CD4-positive, alpha-beta T cell treated with Interferon alpha-2 for 1 hour (primary cell): ENCODE data around the gene METRN.

Experiments
- DNase-seq, 2 donors: peaks; one replicate each; pipeline ENCODE4 v3.0.0-alpha.2; 2020 to 2022

The METRN gene

GRCh38 chr16:725463-726187 is 10.7 kb downstream of the METRN start:
- DNase-seq, result no peak

GRCh38 chr16:726188-726437 is 11.2 kb downstream of the METRN start:
- DNase-seq, result no peak

DNA sequence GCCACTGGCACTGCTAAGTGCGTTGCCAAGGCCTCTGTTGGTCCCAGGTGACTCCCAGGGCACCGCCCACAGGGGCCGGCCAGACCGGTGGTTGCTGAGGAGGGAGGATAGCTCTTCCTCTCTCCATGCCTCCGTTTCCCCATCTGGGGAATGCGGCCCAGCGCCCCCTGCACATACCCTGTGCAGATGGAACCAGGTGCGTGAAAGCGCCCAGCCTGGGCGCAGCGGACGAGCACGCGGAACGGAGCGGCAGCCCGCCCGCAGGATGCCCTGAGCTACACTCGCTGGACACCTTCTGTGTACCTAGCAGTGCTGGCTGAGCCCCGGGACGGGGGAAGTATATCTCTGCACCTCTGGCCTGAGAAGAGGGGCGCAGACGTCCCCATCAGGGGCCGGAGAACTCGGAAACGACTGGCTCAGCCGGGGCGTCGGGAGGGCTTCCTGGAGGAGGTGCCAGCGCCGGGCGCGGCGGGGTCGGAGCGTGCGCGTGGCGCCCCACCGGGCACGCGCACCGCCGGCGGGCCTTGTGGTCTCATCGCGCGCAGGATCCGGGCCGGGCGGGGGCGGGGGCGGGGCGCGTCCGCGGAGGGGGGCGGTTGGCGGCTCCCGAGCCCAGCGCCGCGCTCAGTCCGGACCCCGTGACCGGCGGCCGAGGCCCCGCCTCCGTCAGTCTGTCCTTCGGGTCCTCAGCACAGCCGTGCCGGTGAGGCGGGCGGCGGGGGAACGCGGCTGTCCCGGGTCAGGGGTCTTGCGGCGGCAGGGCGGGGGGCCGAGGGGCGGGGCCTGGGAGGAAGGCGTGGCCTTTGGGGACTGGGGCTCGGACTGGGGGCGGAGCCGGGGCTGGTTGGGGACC is 11.7 kb downstream of the METRN start, which contains the start of the genes CCDC78 and HAGHL:
Gene CCDC78, minus strand, starts transcription at position 6 of the 853 bp plus-strand sequence. CDS start 76 bp downstream, outside the sequence.
Gene HAGHL, plus strand, starts transcription at position 669 of the 853 bp plus-strand sequence. CDS start 404 bp downstream, outside the sequence.
- DNase-seq, result peak; percentile 58 to 76

DNA sequence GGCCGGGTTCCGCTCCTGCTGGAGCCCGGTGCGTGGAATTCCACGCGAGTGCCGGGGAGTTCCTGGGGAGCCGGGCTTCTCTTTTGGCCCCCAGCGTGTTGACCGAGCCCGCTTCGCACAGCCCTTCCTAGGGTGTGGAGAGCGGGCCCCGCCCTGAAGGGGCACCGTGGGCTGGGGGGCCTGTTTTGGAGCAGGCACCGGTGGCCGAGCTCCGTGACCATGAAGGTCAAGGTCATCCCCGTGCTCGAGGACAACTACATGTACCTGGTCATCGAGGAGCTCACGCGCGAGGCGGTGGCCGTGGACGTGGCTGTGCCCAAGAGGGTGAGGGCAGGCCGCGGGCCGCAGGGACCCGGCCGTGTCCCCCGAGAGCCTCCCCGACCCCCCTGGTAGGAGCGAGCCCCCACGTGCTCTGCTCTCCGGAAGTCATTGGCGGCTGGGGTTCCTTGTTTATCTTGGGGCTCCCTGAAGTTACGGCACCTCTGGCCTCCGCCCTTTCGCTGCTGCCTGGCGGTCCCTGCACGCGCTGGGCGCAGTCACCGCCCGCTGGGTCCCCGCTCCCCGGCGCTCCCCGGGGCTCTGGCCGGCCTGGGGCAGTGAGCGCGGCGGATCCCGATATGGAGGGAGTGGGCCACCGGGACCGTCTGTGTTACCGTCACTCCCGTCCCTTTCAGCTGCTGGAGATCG is 12.5 kb downstream of the METRN start:
- peak; percentile 16 to 44 for DNase-seq

DNA sequence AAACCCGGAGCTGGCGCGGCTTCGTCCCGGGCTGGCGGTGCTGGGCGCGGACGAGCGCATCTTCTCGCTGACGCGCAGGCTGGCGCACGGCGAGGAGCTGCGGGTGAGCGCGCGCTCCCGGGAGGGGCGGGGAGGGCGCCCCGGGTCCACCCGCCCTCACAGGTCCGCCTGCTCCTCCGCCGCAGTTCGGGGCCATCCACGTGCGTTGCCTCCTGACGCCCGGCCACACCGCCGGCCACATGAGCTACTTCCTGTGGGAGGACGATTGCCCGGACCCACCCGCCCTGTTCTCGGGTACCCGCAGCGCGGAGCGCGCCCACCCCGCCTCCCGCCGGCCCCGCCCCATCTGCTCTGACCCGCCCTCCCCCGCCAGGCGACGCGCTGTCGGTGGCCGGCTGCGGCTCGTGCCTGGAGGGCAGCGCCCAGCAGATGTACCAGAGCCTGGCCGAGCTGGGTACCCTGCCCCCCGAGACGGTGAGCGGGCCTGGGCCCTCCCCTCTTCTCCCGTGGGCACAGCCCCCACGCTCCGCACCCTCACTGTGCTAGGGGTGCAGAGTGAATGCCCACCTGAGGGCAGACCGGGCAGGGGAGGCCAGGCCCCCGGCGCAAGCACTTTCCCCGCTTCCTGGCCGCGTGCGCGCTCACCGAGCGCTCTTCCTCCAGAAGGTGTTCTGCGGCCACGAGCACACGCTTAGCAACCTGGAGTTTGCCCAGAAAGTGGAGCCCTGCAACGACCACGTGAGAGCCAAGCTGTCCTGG is 13.4 kb downstream of the METRN start:
- peak; percentile 71 to 78 for DNase-seq

DNA sequence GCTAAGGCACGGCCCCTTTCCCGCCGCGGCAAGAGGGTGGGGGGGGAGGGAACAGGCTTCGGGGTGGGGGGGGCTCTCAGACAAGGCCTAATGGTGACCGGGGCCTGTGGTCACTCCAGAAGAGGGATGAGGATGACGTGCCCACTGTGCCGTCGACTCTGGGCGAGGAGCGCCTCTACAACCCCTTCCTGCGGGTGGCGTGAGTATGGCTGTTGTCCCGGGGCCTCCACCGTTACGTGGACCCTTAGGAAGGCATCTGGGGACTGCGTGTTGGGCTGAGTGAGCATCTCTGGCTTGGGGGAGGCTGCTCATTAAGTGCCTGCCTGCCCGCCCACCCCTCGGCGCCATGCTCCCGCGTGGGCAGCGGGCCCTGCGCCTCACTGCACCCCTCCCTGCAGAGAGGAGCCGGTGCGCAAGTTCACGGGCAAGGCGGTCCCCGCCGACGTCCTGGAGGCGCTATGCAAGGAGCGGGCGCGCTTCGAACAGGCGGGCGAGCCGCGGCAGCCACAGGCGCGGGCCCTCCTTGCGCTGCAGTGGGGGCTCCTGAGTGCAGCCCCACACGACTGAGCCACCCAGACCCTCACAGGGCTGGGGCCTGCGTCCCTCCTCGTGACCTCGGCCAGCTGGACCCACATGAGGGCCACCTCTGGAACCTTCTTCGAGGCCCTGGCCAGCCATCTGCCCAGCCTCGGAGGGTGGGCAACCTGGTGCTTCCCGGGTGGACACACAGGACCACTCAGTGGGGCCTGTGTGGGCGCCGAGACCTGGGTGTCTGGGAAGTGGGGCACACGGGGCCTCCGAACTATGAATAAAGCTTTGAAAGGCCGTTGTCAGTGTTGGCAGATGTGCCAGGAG is 14.2 kb downstream of the METRN start:
- no peak for DNase-seq

DNA sequence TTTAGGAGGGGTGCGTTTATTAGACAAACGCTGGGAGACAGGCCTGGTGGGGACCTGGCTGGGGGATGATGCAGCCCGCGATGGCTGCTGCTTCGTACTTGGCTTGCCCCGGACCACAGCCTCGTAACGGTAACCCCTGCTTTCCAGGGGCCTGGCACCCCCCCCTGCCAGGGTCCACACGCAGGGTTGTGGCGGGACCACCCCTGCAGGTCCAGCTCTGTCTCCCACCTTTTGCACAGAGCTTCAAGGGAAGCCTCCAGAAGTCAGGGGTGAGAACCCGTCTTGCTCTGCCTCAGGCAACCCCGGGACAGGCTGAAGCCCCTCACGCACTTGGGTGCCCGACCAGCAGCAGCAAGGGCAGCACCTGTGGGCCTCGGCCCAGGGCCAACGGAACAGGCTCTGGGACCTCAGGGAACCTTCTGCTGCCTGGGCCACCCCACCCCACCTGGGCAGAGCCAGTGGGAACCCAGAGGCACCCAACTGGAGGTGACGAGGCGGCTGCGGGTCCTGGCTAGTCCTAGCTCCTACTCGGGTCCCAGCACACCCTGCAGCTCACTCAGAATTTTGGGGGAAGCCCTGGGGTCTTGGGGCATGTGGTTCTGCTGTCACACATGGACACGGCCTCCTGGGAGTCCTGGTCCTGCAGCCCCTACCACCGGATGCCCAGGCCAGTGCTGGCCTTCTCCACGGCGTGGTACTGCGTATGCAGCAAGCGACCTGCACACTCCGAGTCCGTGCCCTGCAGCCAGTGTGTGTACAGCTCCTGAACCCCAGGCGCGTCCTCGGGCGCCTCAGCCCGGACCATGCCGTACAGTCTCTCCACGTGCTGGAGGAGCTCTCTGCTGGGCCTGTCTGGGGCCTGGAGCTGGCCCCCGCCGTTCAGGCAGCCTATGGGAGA is 15.1 kb downstream of the METRN start:
- no peak for DNase-seq

- DNase-seq, result no peak
These were observed 16.0 kb downstream of the METRN start for GRCh38 chr16:730666-731509.

- DNase-seq, result no peak
These were observed 17.4 kb downstream of the METRN start for GRCh38 chr16:732332-732731.

GRCh38 chr16:732936-733335 is 18.0 kb downstream of the METRN start:
- no peak for DNase-seq

GRCh38 chr16:733382-734207 is 18.7 kb downstream of the METRN start:
- DNase-seq, result no peak

DNA sequence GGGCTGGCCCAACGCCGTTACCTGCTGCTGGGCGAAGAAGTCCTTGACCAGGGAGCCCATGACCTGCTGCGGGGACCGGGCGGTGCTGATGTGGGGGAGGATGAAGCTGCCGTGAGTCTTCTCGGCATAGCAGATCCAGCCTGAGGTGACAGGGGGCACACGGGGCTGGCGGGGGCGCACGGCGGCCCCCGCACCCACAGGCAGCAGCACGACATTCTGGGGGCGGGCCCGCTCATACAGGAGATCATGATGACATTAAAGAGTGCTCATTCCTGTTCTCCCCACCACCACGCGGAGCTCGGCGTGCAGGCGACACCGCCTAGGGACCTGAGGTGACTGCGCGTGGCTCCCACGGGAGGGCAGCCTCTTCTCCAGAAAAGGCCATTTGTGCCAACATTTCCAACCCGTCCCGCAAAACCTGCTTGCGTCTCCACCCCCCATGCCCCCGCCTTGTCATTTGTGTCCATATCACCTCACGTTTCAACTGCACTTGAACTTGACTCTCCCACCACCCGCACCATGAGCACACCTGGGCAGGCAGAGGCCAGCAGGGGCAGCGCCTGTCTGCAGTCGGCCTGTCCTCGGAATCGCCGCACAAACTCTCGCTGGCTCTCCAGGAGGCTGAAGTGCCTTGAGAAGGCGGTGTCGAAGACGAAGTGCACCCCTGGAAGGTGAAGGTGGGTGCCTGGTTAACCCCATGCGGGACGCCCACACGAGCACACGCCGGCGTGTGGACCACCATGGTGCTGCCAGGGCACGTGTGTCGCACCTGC is 19.5 kb downstream of the METRN start:
- no peak for DNase-seq

- no peak for DNase-seq
These were observed 20.3 kb downstream of the METRN start for GRCh38 chr16:734981-735881.

DNA sequence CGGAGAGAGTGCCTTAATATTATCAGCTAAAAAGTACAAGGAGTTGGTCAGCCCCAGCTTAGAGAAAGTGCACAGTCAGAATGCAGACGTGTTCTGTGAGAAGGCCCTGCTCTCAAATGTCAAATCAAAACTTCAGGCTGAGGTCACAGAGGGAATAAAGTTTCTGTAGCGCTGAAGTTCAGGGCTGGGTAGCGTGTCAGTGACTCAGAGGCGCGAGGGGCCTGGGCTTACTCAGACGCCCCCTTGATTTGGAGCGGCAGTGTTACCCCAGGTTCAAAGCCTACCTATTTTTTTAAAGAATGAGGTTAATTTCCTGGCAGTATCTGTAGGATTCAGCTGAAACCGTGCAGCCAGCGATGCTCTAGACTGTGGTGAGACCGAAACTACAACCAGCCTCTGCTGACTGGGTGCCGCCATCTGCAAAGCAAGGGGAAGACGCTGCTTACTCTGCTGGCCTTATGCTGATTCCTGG is 21.1 kb downstream of the METRN start:
- DNase-seq, result no peak

- DNase-seq, result no peak
These were observed 22.1 kb downstream of the METRN start for GRCh38 chr16:736936-737481.
